AG04450 (cell line): ENCODE data around the gene SCEL. TPM values are rescaled to one million over a fixed set of nuclear protein-coding genes. Genes with fewer than 3 reads are reported as not detected.

Source experiments
- CTCF ChIA-PET: fragments of 300-600, 350-600 bp; formaldehyde crosslinking; extraction: SDS; loops from one replicate; lab custom pipeline; 2022; ENCODE audit warnings: antibody characterized with exemption, inconsistent platforms; lab: Charles Lee
- POLR2A ChIA-PET: fragments of 350-600 bp; formaldehyde crosslinking; extraction: SDS; loops from one replicate; lab custom pipeline; 2021; ENCODE audit warnings: antibody characterized with exemption, inconsistent platforms; lab: Yijun Ruan, JAX
- DNase-seq: peaks from one replicate; pipeline ENCODE4 v3.0.0-alpha.2; 2011; ENCODE audit warnings: low read depth, low spot score
- H3K27ac ChIP-seq: one replicate; pipeline ENCODE4 v1.5.1; 2012; ENCODE audit warnings: low read depth, low read length, control low read depth
- H3K27me3 ChIP-seq: one replicate; pipeline ENCODE4 v1.6.0; 2012; ENCODE audit warnings: low read length; ENCODE audit not compliant: control insufficient read depth, insufficient read depth
- H3K4me3 ChIP-seq: 2 replicates; pipeline ENCODE4 v1.5.1; 2011; ENCODE audit warnings: mild to moderate bottlenecking, low read depth, low read length, control low read depth
- H3K9me3 ChIP-seq: 2 replicates; pipeline ENCODE4 v1.5.1; 2012; ENCODE audit warnings: low read length; ENCODE audit not compliant: control insufficient read depth, insufficient read depth
- CTCF ChIP-seq: IDR thresholded peaks from 2 replicates; pipeline ENCODE4 v1.5.1; 2011; ENCODE audit warnings: low read depth, low read length, control low read depth, inconsistent platforms
- polyA plus RNA-seq: library from polyadenylated mRNA; depleted of rRNA; stranded (reverse); fragments of >200 nt; gene quantifications from 2 replicates; pipeline ENCODE4 v1.2.3, GENCODE V29; 2011

Gene SCEL
- polyA plus RNA-seq, 1 experiment = not detected

GRCh38 chr13:77537289-77537919 is 1.9 kb downstream of the SCEL start:
- POLR2A ChIA-PET = no interaction called here
- no peak overlapping the region for H3K4me3 ChIP-seq
- CTCF ChIA-PET = interaction anchor here (0.9 kb wide), 1 partner anchor 557 kb away, joined by 3 read pairs; no protein-coding TSS in a partner anchor

GRCh38 chr13:77543711-77544110 is 8.2 kb downstream of the SCEL start:
- DNase-seq = no peak
- POLR2A ChIA-PET = no interaction called here
- no peak for TF ChIP-seq CTCF
- CTCF ChIA-PET = no interaction called here
- no peak overlapping the region for H3K4me3 ChIP-seq
- H3K9me3 ChIP-seq = no peaks in the 10 kb centered on the region
- no peaks in the 10 kb centered on the region for H3K27me3 ChIP-seq
- no peak overlapping the region for H3K27ac ChIP-seq

More at GRCh38 chr13:77537289-77537919, 1.9 kb downstream of the SCEL start:
- Histone ChIP-seq H3K27ac (no peak overlapping the region), H3K27me3 (no peaks in the 10 kb centered on the region), H3K9me3 (no peaks in the 10 kb centered on the region)
- DNase-seq = no peak
- TF ChIP-seq CTCF = no peak

- ChIA-PET POLR2A (no interaction called here), CTCF (no interaction called here)
- H3K27me3 ChIP-seq = no peaks in the 10 kb centered on the region
- H3K27ac ChIP-seq = no peak overlapping the region
- no peak for TF ChIP-seq CTCF
- no peak for DNase-seq
- no peak overlapping the region for H3K4me3 ChIP-seq
- no peaks in the 10 kb centered on the region for H3K9me3 ChIP-seq
Measured at GRCh38 chr13:77544355-77544754, 8.8 kb downstream of the SCEL start.

GRCh38 chr13:77544758-77545338 is 9.3 kb downstream of the SCEL start:
- H3K9me3 ChIP-seq = no peaks in the 10 kb centered on the region
- DNase-seq = no peak
- CTCF ChIA-PET = no interaction called here
- no peak overlapping the region for H3K4me3 ChIP-seq
- H3K27me3 ChIP-seq = no peaks in the 10 kb centered on the region
- H3K27ac ChIP-seq = no peak overlapping the region
- POLR2A ChIA-PET = no interaction called here
- no peak for TF ChIP-seq CTCF

GRCh38 chr13:77545626-77546412 is 10.3 kb downstream of the SCEL start:
- POLR2A ChIA-PET = no interaction called here
- DNase-seq = no peak
- no peak overlapping the region for H3K4me3 ChIP-seq
- CTCF ChIA-PET = interaction anchor here (1.5 kb wide), 1 partner anchor 67 kb away, joined by 3 read pairs; no protein-coding TSS in a partner anchor
- H3K27ac ChIP-seq = no peak overlapping the region
- no peak for TF ChIP-seq CTCF
- H3K27me3 ChIP-seq = no peaks in the 10 kb centered on the region
- H3K9me3 ChIP-seq = no peaks in the 10 kb centered on the region
